H7 (cell line): ENCODE measurements around the gene NLN. TPM values are rescaled to one million over a fixed set of nuclear protein-coding genes. Genes with fewer than 3 reads are reported as not detected.
"Not testable (repeated sequence)": the region's sequence is repeated elsewhere in the genome, so short reads cannot be mapped to it uniquely, and the experiment has no call there.

Experiments used
- DNase-seq: peaks from one replicate; pipeline ENCODE4 v3.0.0; 2012
- H3K27me3 ChIP-seq: 2 replicates; pipeline ENCODE4 v1.6.0; 2011; ENCODE audit warnings: mild to moderate bottlenecking, low read length; ENCODE audit not compliant: control insufficient read depth, insufficient read depth
- H3K36me3 ChIP-seq: replicated peaks from 2 replicates; pipeline ENCODE4 v1.5.1; 2011; ENCODE audit warnings: low read length; ENCODE audit not compliant: control insufficient read depth, insufficient read depth
- H3K4me3 ChIP-seq: 2 replicates; pipeline ENCODE4 v1.5.1; 2011; ENCODE audit warnings: low read depth, mild to moderate bottlenecking, control low read depth, low read length, moderate library complexity; ENCODE audit not compliant: insufficient read depth
- total RNA-seq: library from RNA; depleted of rRNA; stranded (reverse); fragments of >200 nt; shearing (Covaris generic); gene quantifications from 2 replicates; pipeline ENCODE4 v1.2.3, GENCODE V29; 2014

Gene NLN
- total RNA-seq, 1 experiment from 2014 or later, result 121 TPM

- Histone ChIP-seq H3K4me3 (no peak overlapping the region), H3K36me3 (peaks cover 2% of the 10 kb centered on the region), H3K27me3 (no peaks in the 10 kb centered on the region)
- DNase-seq, result no peak
Measured at GRCh38 chr5:65718576-65719310, 3.3 kb upstream of the NLN start.

DNA sequence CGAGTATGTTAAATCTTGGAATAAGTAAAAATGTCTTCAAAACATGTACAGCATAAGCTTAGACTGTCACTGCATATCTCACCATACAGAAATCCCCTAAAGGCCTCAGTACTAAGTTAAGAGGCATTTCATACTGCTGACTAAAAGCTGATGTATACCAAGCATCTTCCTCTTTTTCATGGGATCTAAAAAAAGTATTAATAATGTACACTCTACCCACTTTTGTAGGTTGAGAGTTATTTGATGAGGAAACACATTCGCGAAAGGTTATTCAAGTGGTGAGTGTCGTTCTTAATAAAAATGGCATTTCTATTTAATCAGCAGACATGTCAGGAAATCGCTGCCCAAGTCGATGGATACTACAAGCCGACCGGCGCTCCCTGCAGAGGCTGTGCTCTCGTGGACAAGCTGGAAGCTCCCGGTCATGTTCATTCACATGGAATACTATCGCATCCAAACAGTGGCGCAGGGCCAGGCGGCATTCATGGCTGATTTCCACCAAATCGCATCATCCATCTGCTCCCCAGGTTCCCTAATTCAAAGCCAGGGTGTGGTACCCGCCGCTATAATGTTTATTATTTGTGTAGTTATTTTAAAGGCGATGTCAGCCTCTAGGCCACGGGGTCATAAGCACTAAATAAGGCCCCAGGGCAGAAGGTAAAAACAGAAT is 820 bp upstream of the NLN start:
- no peaks in the 10 kb centered on the region for H3K27me3 ChIP-seq
- H3K4me3 ChIP-seq, result peak overlapping the region; percentile 66
- DNase-seq, result peak; percentile 56
- H3K36me3 ChIP-seq, result peaks cover 2% of the 10 kb centered on the region

GRCh38 chr5:65722575-65723403 is 784 bp downstream of the NLN start:
- Histone ChIP-seq H3K4me3 (peak overlapping the region; percentile 66), H3K36me3 (peaks cover 2% of the 10 kb centered on the region), H3K27me3 (no peaks in the 10 kb centered on the region)
- peak; percentile 66 for DNase-seq

- Histone ChIP-seq H3K27me3 (no peaks in the 10 kb centered on the region), H3K36me3 (no peaks in the 10 kb centered on the region), H3K4me3 (no peak overlapping the region)
- DNase-seq, result no peak
Measured at GRCh38 chr5:65727491-65728156, 5.6 kb downstream of the NLN start.

DNA sequence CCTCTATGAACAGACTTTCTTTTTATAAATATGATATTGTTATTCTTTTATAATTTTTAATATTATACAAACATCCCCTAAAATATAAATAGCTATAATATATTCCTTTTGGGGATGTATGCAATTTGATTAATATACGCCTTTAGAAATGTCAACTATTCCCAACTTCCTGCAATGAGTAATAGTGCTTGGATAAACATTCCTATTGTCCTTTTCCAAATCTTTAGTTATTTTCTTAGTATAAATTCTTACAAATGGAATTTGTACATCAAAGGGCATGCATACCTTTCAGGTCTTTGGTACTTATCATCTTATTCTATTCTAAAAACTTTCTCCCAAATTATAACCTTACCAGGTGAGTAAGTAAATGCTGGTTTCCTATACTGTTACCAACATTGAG is 6.2 kb downstream of the NLN start:
- Histone ChIP-seq H3K4me3 (no peak overlapping the region), H3K36me3 (no peaks in the 10 kb centered on the region), H3K27me3 (no peaks in the 10 kb centered on the region)
- no peak for DNase-seq

GRCh38 chr5:65730910-65731309 is 8.9 kb downstream of the NLN start:
- H3K4me3 ChIP-seq, result no peak overlapping the region
- no peaks in the 10 kb centered on the region for H3K36me3 ChIP-seq
- no peak for DNase-seq
- no peaks in the 10 kb centered on the region for H3K27me3 ChIP-seq

- DNase-seq, H3K27me3 ChIP-seq, H3K36me3 ChIP-seq, H3K4me3 ChIP-seq: not testable (repeated sequence)
Measured at GRCh38 chr5:65732046-65732445, 10.0 kb downstream of the NLN start.

DNA sequence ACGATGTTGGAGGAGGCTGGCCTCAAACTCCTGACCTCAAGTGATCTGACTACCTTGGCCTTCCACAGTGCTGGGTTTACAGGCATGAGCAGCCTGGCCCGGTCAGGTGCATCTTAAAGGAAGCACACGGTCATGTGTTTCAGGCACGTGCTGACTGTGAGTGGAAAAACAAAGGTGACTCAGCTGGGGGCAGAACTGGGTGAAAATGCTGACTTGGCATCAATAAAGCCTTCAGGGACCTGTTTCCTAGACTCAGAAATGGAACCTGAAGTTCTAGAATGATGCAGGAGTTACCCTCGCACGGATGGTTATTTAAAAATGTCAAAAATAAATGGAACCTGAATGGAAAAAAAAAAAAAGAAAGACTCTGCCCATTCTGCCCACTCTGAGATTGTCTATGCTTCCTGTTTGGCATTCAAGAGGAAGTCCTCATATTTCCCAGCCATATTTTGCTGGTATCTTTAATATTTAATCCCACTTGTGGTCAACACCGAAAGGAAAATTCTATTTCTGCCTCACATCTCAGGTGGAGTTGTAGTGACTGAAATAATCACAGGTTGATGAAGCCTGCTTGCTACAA is 12.3 kb downstream of the NLN start:
- H3K27me3 ChIP-seq, DNase-seq, H3K4me3 ChIP-seq, H3K36me3 ChIP-seq: not testable (repeated sequence)

- Histone ChIP-seq H3K27me3 (no peaks in the 10 kb centered on the region), H3K4me3 (no peak overlapping the region), H3K36me3 (no peaks in the 10 kb centered on the region)
- no peak for DNase-seq
Measured at GRCh38 chr5:65734921-65735320, 12.9 kb downstream of the NLN start.

DNA sequence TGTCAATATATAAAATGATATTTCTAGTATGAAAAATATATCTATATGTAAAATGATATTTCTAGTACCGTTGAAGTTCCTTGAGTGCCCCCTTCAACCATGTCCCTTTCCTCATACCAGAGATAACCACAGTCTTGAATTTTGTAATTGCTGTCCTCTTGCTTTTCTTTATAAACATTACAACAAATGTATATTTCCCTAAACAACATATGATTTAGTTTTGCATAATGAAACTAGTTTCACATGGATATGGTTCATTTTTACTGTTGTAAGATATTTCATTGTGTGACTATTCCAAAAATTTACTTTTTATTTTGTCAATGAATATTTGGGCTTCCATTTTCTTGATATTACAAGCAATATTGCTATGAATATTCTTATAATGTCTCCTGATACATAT is 14.0 kb downstream of the NLN start:
- no peak for DNase-seq
- no peaks in the 10 kb centered on the region for H3K27me3 ChIP-seq
- no peaks in the 10 kb centered on the region for H3K36me3 ChIP-seq
- H3K4me3 ChIP-seq, result no peak overlapping the region

DNA sequence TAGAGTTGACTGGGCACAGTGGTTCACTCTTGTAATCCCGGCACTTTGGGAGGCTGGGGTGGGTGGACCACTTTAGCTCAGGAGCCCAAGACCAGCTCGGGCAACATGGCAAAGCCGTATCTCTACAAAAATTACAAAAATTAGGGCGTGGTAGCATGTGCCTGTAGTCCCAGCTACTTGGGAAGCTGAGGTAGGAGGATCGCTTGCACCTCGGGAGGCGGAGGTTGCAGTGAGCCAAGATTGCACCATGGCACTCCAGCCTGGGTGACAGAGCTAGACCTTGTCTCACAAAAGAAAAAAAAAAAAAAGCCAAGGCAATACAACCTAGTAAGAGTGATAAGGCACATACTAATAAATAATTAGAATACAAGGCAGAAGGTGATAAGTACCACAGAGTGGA is 15.8 kb downstream of the NLN start:
- no peak overlapping the region for H3K4me3 ChIP-seq
- DNase-seq, result no peak
- H3K36me3 ChIP-seq, result no peaks in the 10 kb centered on the region

GRCh38 chr5:65738305-65738704 is 16.3 kb downstream of the NLN start:
- Histone ChIP-seq H3K4me3 (no peak overlapping the region), H3K27me3 (no peaks in the 10 kb centered on the region), H3K36me3 (no peaks in the 10 kb centered on the region)
- DNase-seq, result no peak

More for the DNA sequence above, 15.8 kb downstream of the NLN start:
- no peaks in the 10 kb centered on the region for H3K27me3 ChIP-seq

- Histone ChIP-seq H3K36me3 (no peaks in the 10 kb centered on the region), H3K27me3 (no peaks in the 10 kb centered on the region), H3K4me3 (no peak overlapping the region)
- DNase-seq, result no peak
Measured at GRCh38 chr5:65739162-65739561, 17.2 kb downstream of the NLN start.

DNA sequence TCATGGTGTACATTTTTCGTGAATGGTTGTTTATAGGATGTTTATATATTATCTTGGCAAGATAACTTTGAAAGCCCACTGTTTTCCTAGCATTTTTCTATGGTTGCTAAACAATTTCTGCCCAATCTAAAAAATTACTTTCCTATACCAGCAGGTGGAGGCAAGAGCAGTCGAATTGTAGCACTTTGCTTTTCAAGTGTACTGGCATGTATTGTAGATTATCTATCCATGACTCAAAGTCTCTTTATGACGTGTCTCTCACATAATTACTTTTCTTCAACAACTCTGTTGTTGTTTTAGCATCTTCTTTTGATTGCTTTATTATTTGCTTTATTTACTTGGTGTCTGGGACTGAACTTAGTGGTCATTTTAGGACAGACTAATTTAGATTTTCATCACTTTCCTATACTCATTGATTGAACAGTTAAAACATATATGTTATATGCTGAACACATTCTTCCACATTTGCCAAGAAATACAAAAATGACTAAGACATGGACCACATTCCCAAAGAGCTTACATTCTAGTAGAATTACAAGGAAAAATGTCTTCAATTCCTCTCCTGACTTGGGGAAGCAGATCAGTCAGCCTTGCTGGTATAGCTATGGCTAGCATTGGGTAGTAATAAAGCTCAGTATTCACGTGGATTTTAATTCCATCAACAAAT is 20.7 kb downstream of the NLN start:
- no peak overlapping the region for H3K4me3 ChIP-seq
- H3K27me3 ChIP-seq, result no peaks in the 10 kb centered on the region
- DNase-seq, result peak; percentile 23
- no peaks in the 10 kb centered on the region; the same call in 1 of the 2 replicates for H3K36me3 ChIP-seq
